GM12878 (cell line): ENCODE measurements around the gene STON2. TPM values are rescaled to one million over a fixed set of nuclear protein-coding genes. Genes with fewer than 3 reads are reported as not detected.

Source experiments
- ASH2L ChIP-seq: fragments of 300-600, 200-600 bp; sonication (generic); IDR thresholded peaks from 2 replicates; pipeline ENCODE4 v1.6.1; 2017; ENCODE audit warnings: low read depth, mild to moderate bottlenecking, borderline replicate concordance
- ATF3 ChIP-seq: IDR thresholded peaks from 2 replicates; pipeline ENCODE4 v1.6.1; 2011; ENCODE audit warnings: low read depth, mild to moderate bottlenecking, low read length, moderate library complexity, borderline replicate concordance; ENCODE audit errors: extremely low read depth
- CEBPB ChIP-seq, 2 experiments: fragments of 150-350 bp in 1 of 2; IDR thresholded peaks; 2 replicates each; pipeline ENCODE4 v1.6.1; 2012 to 2014; ENCODE audit warnings: low read depth in 2 of 2, low read length in 2 of 2, borderline replicate concordance in 1 of 2, inconsistent platforms in 1 of 2
- CEBPZ ChIP-seq: fragments of 150-350 bp; IDR thresholded peaks from 2 replicates; pipeline ENCODE4 v1.6.1; 2016; ENCODE audit warnings: low read depth, low read length
- CREB1 ChIP-seq: IDR thresholded peaks from 2 replicates; pipeline ENCODE4 v1.6.1; 2012; ENCODE audit warnings: low read depth, mild to moderate bottlenecking, inconsistent platforms
- E2F8 ChIP-seq: fragments of 450-650 bp; IDR thresholded peaks from 2 replicates; pipeline ENCODE4 v1.6.1; 2018; ENCODE audit warnings: mild to moderate bottlenecking, low read depth, moderate library complexity; ENCODE audit not compliant: partially characterized antibody
- ELK1 ChIP-seq: IDR thresholded peaks from 2 replicates; pipeline ENCODE4 v1.6.1; 2012; ENCODE audit warnings: low read depth, low read length, improper control_type of control experiment
- FOS ChIP-seq: IDR thresholded peaks from 3 replicates; pipeline ENCODE4 v1.6.1; 2011; ENCODE audit warnings: borderline replicate concordance; ENCODE audit not compliant: insufficient read length; ENCODE audit errors: extremely low read depth
- FOXK2 ChIP-seq: fragments of 450-650 bp; IDR thresholded peaks from 2 replicates; pipeline ENCODE4 v1.6.1; 2017; ENCODE audit warnings: mild to moderate bottlenecking, moderate library complexity
- IKZF1 ChIP-seq: fragments of 450-650 bp; conservative IDR thresholded peaks from 2 replicates; pipeline ENCODE4 v1.6.1; 2017; ENCODE audit warnings: antibody characterized with exemption, mild to moderate bottlenecking
- JUNB ChIP-seq: IDR thresholded peaks from 2 replicates; pipeline ENCODE4 v1.6.1; 2016; ENCODE audit warnings: antibody characterized with exemption, mild to moderate bottlenecking
- NR2C1 ChIP-seq: fragments of 450-650 bp; IDR thresholded peaks from 2 replicates; pipeline ENCODE4 v1.6.1; 2017; ENCODE audit warnings: antibody characterized with exemption, mild to moderate bottlenecking, moderate library complexity
- POLR2AphosphoS2 ChIP-seq: IDR thresholded peaks from 2 replicates; pipeline ENCODE4 v1.6.1; 2011; ENCODE audit warnings: low read depth, mild to moderate bottlenecking, low read length, improper control_type of control experiment, moderate library complexity
- RCOR1 ChIP-seq: conservative IDR thresholded peaks from 2 replicates; pipeline ENCODE4 v1.6.1; 2012; ENCODE audit warnings: low read depth, low read length, improper control_type of control experiment
- SRF ChIP-seq, 2 experiments: IDR thresholded peaks; 2 replicates each; pipeline ENCODE4 v1.6.1; 2011; ENCODE audit warnings: low read depth in 2 of 2, low read length in 2 of 2, mild to moderate bottlenecking in 1 of 2, moderate library complexity in 1 of 2
- SUPT20H ChIP-seq: IDR thresholded peaks from 2 replicates; pipeline ENCODE4 v1.6.1; 2011; ENCODE audit warnings: low read depth, mild to moderate bottlenecking, low read length, moderate library complexity, borderline replicate concordance; ENCODE audit not compliant: control insufficient read depth
- ZNF687 ChIP-seq: fragments of 450-650 bp; IDR thresholded peaks from 2 replicates; pipeline ENCODE4 v1.6.1; 2017; ENCODE audit warnings: mild to moderate bottlenecking, moderate library complexity
- polyA plus RNA-seq, 11 experiments: library from polyadenylated mRNA; depleted of rRNA in 4 of 11; unstranded in 6 of 11; stranded (reverse) in 5 of 11; fragments of >200 nt; fragmentation: Nextera tagmentation in 4 of 11; fragmentation: Illumina TruSeq in 1 of 11; extraction: Ambion mirVana in 4 of 11; extraction: Trizol in 1 of 11; gene quantifications; 1 replicate in 1 of 11; 2 replicates in 10 of 11; pipeline versions ENCODE4 v1.2.1 to v1.2.3, GENCODE V29; 2011 to 2016; ENCODE audit warnings: inconsistent platforms in 2 of 11, missing spikeins in 2 of 11, low read depth in 1 of 11
- total RNA-seq, 4 experiments: library from RNA; depleted of rRNA in 3 of 4; stranded (reverse); fragments of >200 nt in 3 of 4; fragmentation: Illumina TruSeq in 1 of 4; extraction: Trizol in 1 of 4; gene quantifications; 2 replicates each; pipeline versions ENCODE4 v1.2.1 to v1.2.3, GENCODE V29; 2013 to 2021

Gene STON2
- total and polyA plus RNA-seq, 10 of the 15 experiments (the other 5 are each of a cell fraction or from before 2014, with no cell fraction given), result 0.03 to 0.13 (median 0.03) TPM; not detected in 7

GRCh38 chr14:81220830-81221578 lies 179.1 kb downstream of the STON2 start, which contains the start of gene GTF2A1 (continued):
- TF ChIP-seq ZNF687 (peak; percentile 85), SRF (IDR thresholded peaks at IDR 0.05; ENCODE audit: low read depth in 2 of 2, low read length in 2 of 2) (peak in 1 of 2 experiments; percentile 24; a peak in 1 of 4 replicates), IKZF1 (peak; percentile 94), SUPT20H (no peak), POLR2AphosphoS2 (peak; percentile 90), JUNB (no peak), ATF3 (0 out of 2 replicates have a peak, but pooled peaks have one; percentile 50), RCOR1 (no peak), NR2C1 (no peak), ASH2L (no peak), CEBPZ (no peak), ELK1 (peak; percentile 87), E2F8 (peak; percentile 92), FOXK2 (no peak), CEBPB (IDR thresholded peaks at IDR 0.05; ENCODE audit: borderline replicate concordance in 1 of 2, low read depth in 2 of 2, low read length in 2 of 2) (no peak), CREB1 (peak; percentile 52), FOS (no peak)
